ENCODE results near the gene CDC20. TPM values are rescaled to one million over a fixed set of nuclear protein-coding genes. Genes with fewer than 3 reads are reported as not detected.

CDC20 gene
- total RNA-seq, 1 donor from 2014 or later, result 164 TPM

DNA sequence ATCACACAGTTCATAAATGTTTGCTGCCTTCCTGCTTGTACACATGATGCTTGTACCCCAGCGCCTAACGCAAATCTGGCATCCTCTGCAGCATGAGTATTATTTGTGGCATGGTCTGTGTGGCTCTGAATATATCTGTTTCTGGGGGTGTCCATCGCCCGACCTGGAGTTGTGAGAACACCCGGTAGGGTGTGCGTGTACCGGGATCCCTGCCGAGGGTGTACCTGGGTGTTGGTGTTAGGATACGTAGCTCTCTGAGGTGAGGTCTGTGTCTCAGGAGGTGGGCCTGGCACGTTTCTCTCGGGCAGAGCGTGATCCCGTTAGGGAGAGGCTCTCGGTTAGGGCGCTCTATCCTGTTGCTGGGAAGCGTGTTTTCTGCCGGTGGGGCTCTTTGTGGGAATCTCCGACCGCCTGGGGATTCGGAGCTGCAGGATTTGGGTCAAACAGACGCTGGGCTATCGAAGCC lies 10.4 kb upstream of the CDC20 start:
- Histone ChIP-seq H4K20me1 (ENCODE audit: low read depth) (no peaks in the 10 kb centered on the region), H3K79me2 (ENCODE audit: low read depth) (no peaks in the 10 kb centered on the region), H3K4me1 (peaks cover 47% of the 10 kb centered on the region), H3K36me3 (no peaks in the 10 kb centered on the region), H3K9ac (no peak overlapping the region), H3K9me3 (ENCODE audit: low read depth) (no peaks in the 10 kb centered on the region), H3K27me3 (peaks cover 14% of the 10 kb centered on the region), H2AFZ (replicated peaks) (no peak overlapping the region), H3K4me3 (peak overlapping the region; percentile 75), H3K27ac (no peak overlapping the region), H3F3A (ENCODE audit: low read depth) (peaks cover 33% of the 10 kb centered on the region), H3K4me2 (peak overlapping the region; percentile 90)
- no peak for TF ChIP-seq EZH2 (IDR thresholded peaks at IDR 0.05)
- TF ChIP-seq, protein P1, sequence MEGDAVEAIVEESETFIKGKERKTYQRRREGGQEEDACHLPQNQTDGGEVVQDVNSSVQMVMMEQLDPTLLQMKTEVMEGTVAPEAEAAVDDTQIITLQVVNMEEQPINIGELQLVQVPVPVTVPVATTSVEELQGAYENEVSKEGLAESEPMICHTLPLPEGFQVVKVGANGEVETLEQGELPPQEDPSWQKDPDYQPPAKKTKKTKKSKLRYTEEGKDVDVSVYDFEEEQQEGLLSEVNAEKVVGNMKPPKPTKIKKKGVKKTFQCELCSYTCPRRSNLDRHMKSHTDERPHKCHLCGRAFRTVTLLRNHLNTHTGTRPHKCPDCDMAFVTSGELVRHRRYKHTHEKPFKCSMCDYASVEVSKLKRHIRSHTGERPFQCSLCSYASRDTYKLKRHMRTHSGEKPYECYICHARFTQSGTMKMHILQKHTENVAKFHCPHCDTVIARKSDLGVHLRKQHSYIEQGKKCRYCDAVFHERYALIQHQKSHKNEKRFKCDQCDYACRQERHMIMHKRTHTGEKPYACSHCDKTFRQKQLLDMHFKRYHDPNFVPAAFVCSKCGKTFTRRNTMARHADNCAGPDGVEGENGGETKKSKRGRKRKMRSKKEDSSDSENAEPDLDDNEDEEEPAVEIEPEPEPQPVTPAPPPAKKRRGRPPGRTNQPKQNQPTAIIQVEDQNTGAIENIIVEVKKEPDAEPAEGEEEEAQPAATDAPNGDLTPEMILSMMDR (IDR thresholded peaks at IDR 0.05), result no peak
- no peak for TF ChIP-seq EZH2phosphoT487 (IDR thresholded peaks at IDR 0.05)
- Mint-ChIP-seq H3K4me3 (peak overlapping the region; percentile 76), H3K27ac (no peak overlapping the region), H3K9me3 (no peaks in the 10 kb centered on the region), H3K36me3 (no peaks in the 10 kb centered on the region), H3K27me3 (ENCODE audit: insufficient read depth, low read depth) (peaks cover 9% of the 10 kb centered on the region), H3K4me1 (peaks cover 39% of the 10 kb centered on the region)
- DNase-seq (ENCODE audit: low spot score), result no peak

DNA sequence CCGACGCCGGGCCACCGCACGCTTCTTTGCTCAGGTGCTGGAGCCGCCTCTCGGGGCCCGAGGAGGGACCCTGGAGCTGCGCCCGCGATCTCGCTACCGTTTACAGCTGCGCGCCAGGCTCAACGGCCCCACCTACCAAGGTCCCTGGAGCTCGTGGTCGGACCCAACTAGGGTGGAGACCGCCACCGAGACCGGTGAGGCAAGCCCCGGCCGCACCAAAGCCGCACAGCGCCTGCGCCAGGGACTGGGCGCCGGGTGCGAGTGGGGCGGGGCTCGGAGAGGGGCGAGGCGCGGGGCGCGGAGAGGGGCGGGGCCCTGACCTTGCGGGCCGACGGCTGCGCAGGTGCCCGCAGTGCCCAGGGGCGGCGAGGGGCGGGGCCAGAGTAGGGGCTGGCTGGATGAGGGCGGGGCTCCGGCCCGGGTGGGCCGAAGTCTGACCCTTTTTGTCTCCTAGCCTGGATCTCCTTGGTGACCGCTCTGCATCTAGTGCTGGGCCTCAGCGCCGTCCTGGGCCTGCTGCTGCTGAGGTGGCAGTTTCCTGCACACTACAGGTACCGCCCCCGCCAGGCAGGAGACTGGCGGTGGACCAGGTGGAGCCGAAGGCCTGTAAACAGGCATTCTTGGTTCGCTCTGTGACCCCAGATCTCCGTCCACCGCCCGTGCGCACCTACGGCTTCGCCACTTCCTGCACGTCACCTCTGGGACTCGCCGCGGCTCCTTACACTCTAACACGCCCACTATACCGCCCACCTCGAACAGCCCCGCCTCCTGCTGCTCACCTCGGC lies 9.8 kb upstream of the CDC20 start:
- Histone ChIP-seq H4K20me1 (ENCODE audit: low read depth) (no peaks in the 10 kb centered on the region), H3K79me2 (ENCODE audit: low read depth) (no peaks in the 10 kb centered on the region), H3K36me3 (no peaks in the 10 kb centered on the region), H3K9ac (peak overlapping the region; percentile 49), H3K9me3 (ENCODE audit: low read depth) (no peaks in the 10 kb centered on the region), H3K27ac (peak overlapping the region; percentile 96), H3K4me2 (peak overlapping the region; percentile 90), H3F3A (ENCODE audit: low read depth) (peaks cover 33% of the 10 kb centered on the region), H3K27me3 (peaks cover 14% of the 10 kb centered on the region), H3K4me3 (peak overlapping the region; percentile 75), H3K4me1 (peaks cover 47% of the 10 kb centered on the region), H2AFZ (replicated peaks) (peak overlapping the region; percentile 98)
- Mint-ChIP-seq H3K4me1 (peaks cover 39% of the 10 kb centered on the region), H3K27ac (peak overlapping the region; percentile 92), H3K36me3 (no peaks in the 10 kb centered on the region), H3K27me3 (ENCODE audit: insufficient read depth, low read depth) (peaks cover 9% of the 10 kb centered on the region), H3K4me3 (peak overlapping the region; percentile 85), H3K9me3 (no peaks in the 10 kb centered on the region)
- TF ChIP-seq, protein P1 (IDR thresholded peaks at IDR 0.05), result no peak
- TF ChIP-seq EZH2phosphoT487 (IDR thresholded peaks at IDR 0.05), result no peak
- no peak for TF ChIP-seq EZH2 (IDR thresholded peaks at IDR 0.05)
- DNase-seq (ENCODE audit: low spot score), result peak; percentile 97

DNA sequence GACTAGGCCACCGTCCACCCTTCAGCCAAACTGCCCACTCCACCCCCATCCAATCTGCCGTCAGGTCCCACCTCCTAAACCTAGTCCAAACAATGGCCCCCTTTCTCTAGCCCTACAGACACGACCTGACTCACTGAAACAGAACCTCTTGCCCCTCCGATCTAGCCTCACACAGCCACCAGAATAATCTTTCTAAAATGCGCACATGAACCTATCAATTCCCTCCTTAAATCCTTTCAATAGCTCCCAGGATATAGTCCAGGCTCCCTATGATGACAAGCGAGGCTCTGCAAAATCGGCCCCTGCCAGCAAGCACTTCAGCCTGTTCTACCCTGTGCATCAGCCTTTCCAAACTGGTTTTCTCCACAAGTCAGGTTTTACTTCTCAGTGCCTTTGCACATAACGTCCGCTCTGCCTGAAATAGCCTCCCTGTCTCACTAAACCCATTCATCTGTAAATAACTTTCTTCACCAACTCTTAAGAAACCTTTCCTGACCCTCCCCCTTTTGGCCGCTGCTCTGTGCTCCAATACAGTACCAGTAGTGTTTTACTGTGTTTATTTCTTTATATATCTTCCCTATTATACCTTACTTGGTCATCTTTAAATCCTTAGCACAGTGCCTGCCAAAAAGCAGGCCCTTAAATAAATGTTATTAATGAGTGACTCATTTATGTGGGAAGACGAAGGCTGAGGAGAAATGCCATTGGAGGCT lies 9.0 kb upstream of the CDC20 start:
- Mint-ChIP-seq H3K36me3 (no peaks in the 10 kb centered on the region), H3K27me3 (ENCODE audit: insufficient read depth, low read depth) (peaks cover 9% of the 10 kb centered on the region), H3K4me3 (peak overlapping the region; percentile 85), H3K27ac (peak overlapping the region; percentile 92), H3K4me1 (peaks cover 39% of the 10 kb centered on the region), H3K9me3 (no peaks in the 10 kb centered on the region)
- H2AFZ ChIP-seq (replicated peaks), result peak overlapping the region; percentile 98
- H3K27ac ChIP-seq, result peak overlapping the region; percentile 96
- no peaks in the 10 kb centered on the region for H3K9me3 ChIP-seq (ENCODE audit: low read depth)
- peaks cover 33% of the 10 kb centered on the region for H3F3A ChIP-seq (ENCODE audit: low read depth)
- no peaks in the 10 kb centered on the region for H3K36me3 ChIP-seq
- TF ChIP-seq EZH2phosphoT487 (IDR thresholded peaks at IDR 0.05), result no peak
- TF ChIP-seq EZH2 (IDR thresholded peaks at IDR 0.05), result no peak
- TF ChIP-seq, protein P1 (IDR thresholded peaks at IDR 0.05), result no peak
- H3K79me2 ChIP-seq (ENCODE audit: low read depth), result no peaks in the 10 kb centered on the region
- H3K4me3 ChIP-seq, result peak overlapping the region; percentile 75
- DNase-seq (ENCODE audit: low spot score), result peak; percentile 41
- H4K20me1 ChIP-seq (ENCODE audit: low read depth), result no peaks in the 10 kb centered on the region
- H3K4me2 ChIP-seq, result peak overlapping the region; percentile 90
- no peak overlapping the region for H3K9ac ChIP-seq
- H3K27me3 ChIP-seq, result peaks cover 14% of the 10 kb centered on the region
- H3K4me1 ChIP-seq, result peaks cover 47% of the 10 kb centered on the region
